Muscle layer of colon (tissue), 2 donors: ENCODE results near the gene ATOH1.

Experiments
- H3K27ac ChIP-seq: one replicate; pipeline ENCODE4 v1.7.0; 2013; ENCODE audit warnings: low read depth, mild to moderate bottlenecking, low read length, moderate library complexity
- H3K27me3 ChIP-seq, 2 donors: one replicate each; pipeline ENCODE4 v1.7.0; 2013; ENCODE audit warnings: low read length in 2 of 2, mild to moderate bottlenecking in 2 of 2; ENCODE audit not compliant: insufficient read depth in 2 of 2, control insufficient read depth in 1 of 2
- H3K36me3 ChIP-seq: one replicate; pipeline ENCODE4 v1.7.0; 2013; ENCODE audit warnings: mild to moderate bottlenecking, low read length; ENCODE audit not compliant: insufficient read depth
- H3K4me1 ChIP-seq: one replicate; pipeline ENCODE4 v1.7.0; 2013; ENCODE audit warnings: mild to moderate bottlenecking, low read length; ENCODE audit not compliant: insufficient read depth
- H3K4me3 ChIP-seq, 2 donors: one replicate each; pipeline ENCODE4 v1.7.0; 2013; ENCODE audit warnings: low read length in 2 of 2, low read depth in 1 of 2, mild to moderate bottlenecking in 1 of 2, moderate library complexity in 1 of 2
- H3K9ac ChIP-seq: one replicate; pipeline ENCODE4 v1.7.0; 2013; ENCODE audit warnings: low read length
- H3K9me3 ChIP-seq: one replicate; pipeline ENCODE4 v1.7.0; 2013; ENCODE audit warnings: mild to moderate bottlenecking, low read length
- donor health status: abdominal sarcoma.
- donor health status: Adenocarcinoma of cecum.

ATOH1 gene

DNA sequence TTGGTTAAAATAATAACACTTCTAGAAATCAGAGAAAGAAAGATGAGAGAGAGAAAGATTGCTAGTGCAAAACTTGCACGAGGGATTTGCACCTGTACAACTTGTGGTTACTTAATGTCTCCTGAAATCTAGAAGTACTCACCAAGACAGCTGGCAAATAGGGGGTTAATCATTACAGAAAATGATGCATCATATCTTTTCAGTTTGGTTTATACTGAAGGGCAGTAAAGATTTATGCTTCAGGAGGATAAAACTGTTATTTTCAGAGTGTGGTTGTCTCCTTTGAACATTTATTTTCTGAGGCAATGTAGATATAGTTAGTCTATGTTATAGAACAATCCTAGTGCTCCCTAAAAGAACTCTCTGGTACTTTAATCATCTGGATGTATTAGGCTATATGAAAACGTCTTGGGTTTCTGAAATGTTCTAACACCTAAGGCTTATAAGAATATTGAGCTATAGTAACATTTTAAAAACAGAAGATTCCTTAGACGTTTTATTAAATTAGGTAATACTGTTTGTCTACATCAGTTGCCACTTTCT is 13.3 kb downstream of the ATOH1 start:
- Histone ChIP-seq H3K9me3 (no peaks in the 10 kb centered on the region), H3K27me3 (no peaks in the 10 kb centered on the region), H3K27ac (no peak overlapping the region), H3K4me3 (no peak overlapping the region), H3K4me1 (no peaks in the 10 kb centered on the region), H3K9ac (no peak overlapping the region), H3K36me3 (no peaks in the 10 kb centered on the region)

DNA sequence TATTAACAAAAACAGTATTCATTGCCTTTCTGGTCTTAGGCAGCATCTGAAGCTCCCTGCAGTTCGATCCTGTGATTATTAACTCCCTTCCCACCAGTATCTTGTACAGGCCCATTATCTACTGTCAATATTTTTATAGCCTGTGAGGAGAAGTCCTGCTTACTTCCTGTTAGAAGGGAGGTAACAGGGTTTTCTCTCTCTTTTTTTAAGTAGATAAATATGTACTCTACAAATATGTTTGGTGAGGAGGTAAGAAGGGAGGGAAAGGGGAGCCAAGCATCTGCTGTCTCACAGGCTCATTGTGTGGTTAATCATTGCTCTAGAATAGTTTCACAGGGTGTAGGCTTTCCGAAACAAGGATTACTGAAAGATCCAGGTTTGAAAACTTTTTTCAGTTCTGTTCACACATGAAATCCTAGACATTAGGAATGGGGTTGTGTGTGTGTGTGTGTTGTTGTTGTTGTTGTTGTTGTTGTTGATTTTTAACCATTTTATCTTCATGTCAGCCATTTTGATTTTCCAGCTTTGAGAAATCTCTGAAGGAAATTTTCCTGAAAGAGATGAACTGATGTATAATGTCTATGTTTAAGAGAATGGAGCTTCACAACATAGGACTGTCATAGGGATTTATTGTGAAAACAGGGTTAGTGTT is 14.2 kb downstream of the ATOH1 start:
- H3K4me3 ChIP-seq = no peak overlapping the region
- no peaks in the 10 kb centered on the region for H3K4me1 ChIP-seq
- no peaks in the 10 kb centered on the region for H3K9me3 ChIP-seq
- no peaks in the 10 kb centered on the region for H3K27me3 ChIP-seq
- H3K36me3 ChIP-seq = no peaks in the 10 kb centered on the region
- H3K27ac ChIP-seq = no peak overlapping the region
- no peak overlapping the region for H3K9ac ChIP-seq

DNA sequence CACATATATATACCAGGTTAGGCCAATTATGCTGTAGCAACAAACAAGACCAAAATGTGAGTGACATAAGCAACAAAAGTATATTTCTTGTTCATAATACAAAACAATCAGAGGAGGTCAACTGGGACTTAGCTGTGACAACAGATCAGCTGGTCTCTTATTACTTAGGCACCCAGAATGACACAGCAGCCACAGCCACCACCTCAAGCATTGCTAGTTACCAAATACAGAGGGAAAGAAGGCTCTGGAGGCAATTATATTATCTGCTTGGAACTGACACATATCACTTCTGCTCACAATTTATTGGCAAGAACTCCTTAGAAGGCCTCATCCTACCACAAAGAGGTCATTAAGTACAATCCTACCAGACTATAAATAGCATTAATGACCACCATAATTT is 15.2 kb downstream of the ATOH1 start:
- Histone ChIP-seq H3K4me1 (no peaks in the 10 kb centered on the region), H3K27ac (no peak overlapping the region)

DNA sequence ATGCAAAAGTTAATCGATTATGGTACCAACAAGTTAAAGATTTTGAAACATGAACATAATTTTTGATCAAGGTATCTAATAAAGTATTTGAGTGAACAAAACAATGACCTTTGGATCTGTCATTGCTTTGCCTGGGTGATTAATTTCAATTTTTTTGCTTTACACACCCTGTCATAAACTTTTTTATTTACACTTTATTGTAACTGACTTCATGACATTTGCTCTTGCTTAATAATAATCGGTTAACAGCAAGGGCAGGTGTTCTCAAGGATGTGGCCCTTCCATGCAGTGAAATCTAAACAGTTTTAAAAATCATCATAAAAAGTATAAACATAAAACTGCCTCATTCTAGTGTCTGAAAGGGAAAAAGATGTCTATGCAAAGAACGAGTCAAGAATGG is 24.1 kb downstream of the ATOH1 start:
- Histone ChIP-seq H3K4me3 (no peak overlapping the region), H3K9ac (no peak overlapping the region), H3K27ac (no peak overlapping the region), H3K9me3 (no peaks in the 10 kb centered on the region), H3K4me1 (no peaks in the 10 kb centered on the region), H3K27me3 (no peaks in the 10 kb centered on the region), H3K36me3 (no peaks in the 10 kb centered on the region)

More for the DNA sequence above, 15.2 kb downstream of the ATOH1 start:
- H3K9ac ChIP-seq = no peak overlapping the region
- no peaks in the 10 kb centered on the region for H3K9me3 ChIP-seq
- H3K4me3 ChIP-seq = no peak overlapping the region
- no peaks in the 10 kb centered on the region for H3K27me3 ChIP-seq
- H3K36me3 ChIP-seq = no peaks in the 10 kb centered on the region

- Histone ChIP-seq H3K27me3 (no peaks in the 10 kb centered on the region), H3K4me3 (no peak overlapping the region), H3K4me1 (no peaks in the 10 kb centered on the region), H3K9me3 (no peaks in the 10 kb centered on the region), H3K9ac (no peak overlapping the region), H3K27ac (no peak overlapping the region), H3K36me3 (no peaks in the 10 kb centered on the region)
Observed at GRCh38 chr4:93855926-93856325, 27.4 kb downstream of the ATOH1 start.

- no peak overlapping the region for H3K4me3 ChIP-seq
- H3K27me3 ChIP-seq = no peaks in the 10 kb centered on the region
- no peak overlapping the region for H3K27ac ChIP-seq
- no peaks in the 10 kb centered on the region for H3K9me3 ChIP-seq
- no peak overlapping the region for H3K9ac ChIP-seq
- no peaks in the 10 kb centered on the region for H3K4me1 ChIP-seq
- no peaks in the 10 kb centered on the region for H3K36me3 ChIP-seq
Observed at GRCh38 chr4:93865650-93866049, 37.1 kb downstream of the ATOH1 start.

DNA sequence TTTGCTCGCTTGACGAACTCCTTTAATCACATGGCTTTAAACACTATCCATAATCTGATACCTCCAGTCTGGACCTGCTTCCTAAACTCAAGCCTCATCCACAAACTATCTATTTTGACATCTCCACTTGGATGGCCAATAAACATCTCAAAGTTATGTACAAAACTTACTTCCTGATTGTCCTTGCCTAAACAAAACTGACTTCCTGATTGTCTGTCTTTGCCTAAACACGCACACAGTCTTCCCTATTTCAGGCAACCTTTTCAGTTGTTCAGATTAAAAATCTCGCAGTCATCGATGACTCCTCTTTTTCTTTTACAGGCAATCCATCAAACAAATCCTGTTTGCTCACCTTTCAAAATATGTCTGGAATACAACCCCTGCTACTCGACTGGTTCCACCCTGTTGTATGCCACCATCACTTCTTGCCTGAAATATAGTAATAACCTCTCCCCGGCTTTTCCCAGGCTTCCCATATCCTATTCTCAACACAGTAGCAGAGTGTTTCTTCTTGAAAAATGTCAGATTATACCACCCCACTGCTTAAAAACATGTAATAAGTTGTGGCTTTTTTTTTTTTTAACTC is 39.0 kb downstream of the ATOH1 start:
- H3K27me3 ChIP-seq = no peaks in the 10 kb centered on the region
- no peak overlapping the region for H3K27ac ChIP-seq
- H3K4me1 ChIP-seq = no peaks in the 10 kb centered on the region
- H3K9me3 ChIP-seq = no peaks in the 10 kb centered on the region
- H3K9ac ChIP-seq = no peak overlapping the region
- no peaks in the 10 kb centered on the region for H3K36me3 ChIP-seq
- H3K4me3 ChIP-seq = no peak overlapping the region

DNA sequence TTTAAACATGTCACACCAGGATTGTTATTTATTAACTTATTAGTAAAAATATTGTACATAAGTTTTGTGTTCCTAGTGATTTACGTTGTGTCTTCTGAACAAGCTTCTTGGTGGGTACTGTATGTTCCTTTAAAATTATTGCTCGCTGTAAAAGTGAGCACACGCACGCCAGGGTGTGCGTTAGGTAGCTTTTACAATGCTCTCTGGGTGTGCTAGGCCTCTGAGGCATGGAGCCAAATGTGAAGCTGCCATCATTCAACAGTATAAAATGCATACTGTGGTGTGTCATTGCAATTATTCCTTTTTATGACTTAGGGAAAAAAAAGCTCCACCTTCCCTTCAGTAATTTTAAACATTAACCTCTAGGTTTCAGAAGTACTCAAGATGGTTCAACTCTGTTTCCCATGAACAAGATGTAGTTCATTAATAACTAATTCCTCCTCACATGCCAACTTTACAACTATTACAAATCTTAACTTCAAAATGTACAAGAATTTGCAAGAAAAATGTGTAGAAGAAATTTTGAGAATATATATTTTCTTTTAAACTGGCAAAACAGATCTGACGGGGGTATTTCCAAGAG is 42.4 kb downstream of the ATOH1 start:
- Histone ChIP-seq H3K27me3 (no peaks in the 10 kb centered on the region), H3K36me3 (no peaks in the 10 kb centered on the region), H3K9me3 (no peaks in the 10 kb centered on the region), H3K4me1 (no peaks in the 10 kb centered on the region), H3K4me3 (no peak overlapping the region), H3K27ac (no peak overlapping the region), H3K9ac (no peak overlapping the region)

DNA sequence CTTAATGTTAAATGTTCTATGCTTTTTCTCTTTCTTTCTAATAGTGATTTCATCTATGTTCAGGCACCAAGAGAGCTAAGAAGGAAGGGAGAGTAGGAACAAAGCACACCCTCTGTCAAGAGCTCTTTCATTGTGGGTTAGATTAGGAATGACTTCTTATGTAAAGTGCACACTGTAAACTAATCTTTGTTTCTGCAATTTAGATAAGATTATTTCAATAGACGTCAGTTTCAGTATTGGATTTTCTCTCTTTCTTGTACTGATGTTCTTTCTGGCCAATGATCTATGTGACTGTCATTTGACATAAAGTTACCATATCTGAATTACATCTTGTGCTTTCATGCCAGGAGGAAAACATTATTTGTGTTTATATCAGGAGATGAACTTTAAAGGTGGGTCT is 48.2 kb downstream of the ATOH1 start:
- no peak overlapping the region for H3K27ac ChIP-seq
- H3K9ac ChIP-seq = no peak overlapping the region
- no peaks in the 10 kb centered on the region for H3K9me3 ChIP-seq
- no peaks in the 10 kb centered on the region for H3K27me3 ChIP-seq
- H3K4me3 ChIP-seq = no peak overlapping the region
- H3K4me1 ChIP-seq = no peaks in the 10 kb centered on the region
- H3K36me3 ChIP-seq = no peaks in the 10 kb centered on the region

GRCh38 chr4:93878566-93878965 is 50.0 kb downstream of the ATOH1 start:
- H3K9ac ChIP-seq = no peak overlapping the region
- no peaks in the 10 kb centered on the region for H3K9me3 ChIP-seq
- H3K27me3 ChIP-seq = no peaks in the 10 kb centered on the region
- H3K4me3 ChIP-seq = no peak overlapping the region
- no peaks in the 10 kb centered on the region for H3K4me1 ChIP-seq
- H3K36me3 ChIP-seq = no peaks in the 10 kb centered on the region
- H3K27ac ChIP-seq = no peak overlapping the region

- no peak overlapping the region for H3K4me3 ChIP-seq
- no peaks in the 10 kb centered on the region for H3K4me1 ChIP-seq
- no peaks in the 10 kb centered on the region for H3K9me3 ChIP-seq
- no peaks in the 10 kb centered on the region for H3K27me3 ChIP-seq
- no peak overlapping the region for H3K27ac ChIP-seq
- H3K36me3 ChIP-seq = no peaks in the 10 kb centered on the region
- H3K9ac ChIP-seq = no peak overlapping the region
Observed at GRCh38 chr4:93879919-93880318, 51.4 kb downstream of the ATOH1 start.
